GM06990 (cell line): ENCODE data around the gene MARCHF7.
"Not testable (repeated sequence)": the region's sequence is repeated elsewhere in the genome, so short reads cannot be mapped to it uniquely, and the experiment has no call there.

Source experiments
- DNase-seq: peaks from one replicate; pipeline ENCODE4 v3.0.0-alpha.2; 2011; ENCODE audit not compliant: insufficient read length; ENCODE audit errors: extremely low read depth
- H3K27me3 ChIP-seq: replicated peaks from 2 replicates; pipeline ENCODE4 v1.6.0; 2011; ENCODE audit warnings: low read length; ENCODE audit not compliant: control insufficient read depth, insufficient read depth
- H3K36me3 ChIP-seq: 2 replicates; pipeline ENCODE4 v1.5.1; 2011; ENCODE audit warnings: low read length; ENCODE audit not compliant: control insufficient read depth, insufficient read depth
- H3K4me3 ChIP-seq: replicated peaks from 2 replicates; pipeline ENCODE4 v1.5.1; 2011; ENCODE audit warnings: low read depth, mild to moderate bottlenecking, control low read depth, low read length
- CTCF ChIP-seq: IDR thresholded peaks from 2 replicates; pipeline ENCODE4 v1.5.1; 2011; ENCODE audit warnings: low read length, control low read depth, mild to moderate bottlenecking, inconsistent platforms; ENCODE audit not compliant: insufficient read depth, poor library complexity, severe bottlenecking

Gene MARCHF7

GRCh38 chr2:159714247-159714930 lies 2.1 kb downstream of the MARCHF7 start:
- Histone ChIP-seq H3K36me3 (peaks cover 4% of the 10 kb centered on the region), H3K4me3 (peak overlapping the region; percentile 99), H3K27me3 (no peaks in the 10 kb centered on the region)
- no peak for DNase-seq
- TF ChIP-seq CTCF, result no peak

GRCh38 chr2:159715451-159715850 lies 3.1 kb downstream of the MARCHF7 start:
- no peak for TF ChIP-seq CTCF
- no peak for DNase-seq
- Histone ChIP-seq H3K4me3 (no peak overlapping the region), H3K36me3 (peaks cover 4% of the 10 kb centered on the region), H3K27me3 (no peaks in the 10 kb centered on the region)

GRCh38 chr2:159716409-159716808 lies 4.1 kb downstream of the MARCHF7 start:
- DNase-seq, H3K36me3 ChIP-seq, H3K4me3 ChIP-seq, H3K27me3 ChIP-seq: not testable (repeated sequence)

- TF ChIP-seq CTCF, result no peak
- H3K27me3 ChIP-seq, result no peaks in the 10 kb centered on the region
- H3K4me3 ChIP-seq, result no peak overlapping the region
- H3K36me3 ChIP-seq, result peaks cover 5% of the 10 kb centered on the region
- no peak for DNase-seq
Measured at GRCh38 chr2:159716857-159717256, 4.6 kb downstream of the MARCHF7 start.

- Histone ChIP-seq H3K4me3 (no peak overlapping the region), H3K36me3 (peaks cover 4% of the 10 kb centered on the region), H3K27me3 (no peaks in the 10 kb centered on the region)
- DNase-seq, result no peak
- TF ChIP-seq CTCF, result no peak
Measured at GRCh38 chr2:159720676-159721075, 8.4 kb downstream of the MARCHF7 start.

GRCh38 chr2:159722580-159722979 lies 10.3 kb downstream of the MARCHF7 start:
- Histone ChIP-seq H3K36me3 (peaks cover 4% of the 10 kb centered on the region), H3K4me3 (no peak overlapping the region), H3K27me3 (no peaks in the 10 kb centered on the region)
- no peak for DNase-seq
- TF ChIP-seq CTCF, result no peak

GRCh38 chr2:159724795-159725572 lies 12.7 kb downstream of the MARCHF7 start:
- H3K27me3 ChIP-seq, DNase-seq, H3K36me3 ChIP-seq, H3K4me3 ChIP-seq: not testable (repeated sequence)
